HG03460 (cell line): ENCODE results near the gene AATK.

Experiments used
- ATAC-seq: cut with Tn5 transposase; IDR thresholded peaks from one replicate; pipeline ENCODE4 v1.9.1; 2021; ENCODE audit not compliant: unreplicated experiment

Gene AATK

DNA sequence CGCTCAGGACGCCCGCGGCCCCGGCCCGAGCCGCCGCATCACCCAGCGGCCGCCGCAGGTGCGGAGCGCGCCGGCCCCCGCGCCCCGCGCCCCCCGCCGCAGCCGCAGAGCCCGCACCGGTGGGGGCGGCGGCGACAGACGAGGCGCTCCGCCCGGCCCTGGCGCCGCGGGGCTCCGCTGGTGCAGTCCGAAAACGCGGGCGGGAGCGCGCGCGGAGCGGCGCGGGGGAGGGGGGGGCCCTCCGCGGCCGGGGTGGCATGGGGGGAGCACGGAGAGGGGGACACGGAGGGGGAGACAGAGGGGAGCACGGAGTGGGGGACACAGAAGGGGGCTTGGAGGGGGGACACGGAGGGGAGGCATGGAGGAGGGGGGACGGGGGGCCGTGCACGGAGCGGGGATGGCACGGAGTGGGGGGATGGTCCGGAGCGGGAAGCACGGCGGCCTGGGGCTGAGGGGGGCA lies at the start of gene AATK:
TSS of gene AATK (minus strand) at position 189 of the 460 bp plus-strand sequence. CDS start 229 bp downstream, outside the sequence.
- ATAC-seq = no peak

DNA sequence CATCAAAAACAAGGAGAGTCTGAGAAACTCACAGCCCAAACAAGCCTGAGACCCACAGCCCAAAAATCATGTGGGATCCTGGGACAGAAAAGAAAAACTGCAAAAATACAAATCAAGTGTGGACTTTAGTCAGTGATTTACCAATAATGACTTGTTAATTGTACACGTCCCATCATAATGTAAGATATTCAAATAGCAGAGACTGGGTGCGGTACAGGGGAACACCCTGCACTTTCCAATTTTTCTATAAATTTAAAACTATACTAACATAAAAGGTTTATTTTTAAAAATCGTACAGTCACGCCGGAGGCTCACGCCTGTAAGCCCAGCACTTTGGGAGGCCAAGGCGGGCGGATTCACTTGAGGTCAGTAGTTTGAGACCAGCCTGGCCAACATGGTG lies 48.0 kb upstream of the AATK start:
- no peak for ATAC-seq

DNA sequence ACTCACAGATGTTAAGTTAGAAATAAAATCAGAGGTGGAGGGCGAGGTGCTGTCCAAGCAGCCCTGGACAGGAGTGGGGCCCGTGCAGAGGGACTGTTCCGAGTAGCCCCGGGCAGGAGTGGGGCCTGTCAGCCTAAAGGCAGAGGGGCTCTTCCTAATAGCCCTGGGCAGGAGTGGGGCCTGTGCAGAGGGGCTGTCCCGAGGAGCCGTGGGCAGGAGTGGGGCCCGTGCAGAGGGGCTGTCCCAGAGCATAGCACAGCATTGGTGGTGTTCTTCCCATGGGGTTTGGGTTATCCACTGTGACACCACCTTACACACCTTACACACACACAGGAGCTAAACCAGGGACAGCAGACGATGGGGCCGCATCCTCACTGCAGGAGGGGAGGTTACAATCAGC lies 46.3 kb upstream of the AATK start:
- no peak for ATAC-seq

DNA sequence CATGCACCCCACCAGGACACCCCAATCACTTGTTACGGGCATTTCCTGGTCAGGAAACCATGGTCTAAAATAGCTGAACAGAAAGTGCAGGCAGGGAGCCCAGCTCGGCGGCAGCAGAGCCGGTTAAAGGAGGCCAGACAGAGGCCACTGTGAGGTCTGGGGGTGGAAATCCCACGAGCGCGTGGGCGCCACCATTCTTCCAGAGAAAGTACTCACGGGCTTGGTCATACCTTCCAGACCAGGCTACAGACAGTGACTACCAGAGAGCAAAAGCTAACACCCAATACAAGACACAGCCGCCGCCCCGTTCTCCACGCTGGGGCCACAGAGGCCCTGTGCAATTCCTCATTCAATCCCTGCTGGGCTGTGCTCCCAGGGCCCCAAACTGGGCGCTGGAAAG lies 44.8 kb upstream of the AATK start:
- ATAC-seq = no peak

GRCh38 chr17:81210466-81210865 lies 44.4 kb upstream of the AATK start:
- ATAC-seq = no peak

DNA sequence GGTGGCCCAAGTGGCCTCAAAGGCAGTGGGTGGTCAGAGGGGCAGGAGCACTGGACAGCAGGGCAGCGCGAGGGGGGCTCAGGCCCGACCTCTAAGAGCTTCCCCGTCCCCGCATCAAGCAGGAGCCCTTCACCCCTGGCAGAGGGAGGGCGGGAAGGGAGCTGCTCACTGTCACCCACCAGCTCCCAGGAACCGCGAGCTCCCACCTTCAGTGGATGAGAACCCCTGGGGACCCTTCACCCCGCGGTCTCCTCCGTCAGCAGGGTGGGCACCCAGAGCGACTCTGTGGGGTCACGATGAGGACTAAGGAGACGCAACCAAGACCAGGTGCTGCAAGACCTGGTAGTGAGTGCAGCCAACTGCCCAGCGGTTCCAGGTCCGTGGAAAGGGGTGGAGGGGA lies 43.1 kb upstream of the AATK start:
- ATAC-seq = no peak

- ATAC-seq = no peak
Observed at GRCh38 chr17:81208651-81209050, 42.6 kb upstream of the AATK start.

GRCh38 chr17:81207610-81208581 lies 41.9 kb upstream of the AATK start:
- ATAC-seq = no peak

DNA sequence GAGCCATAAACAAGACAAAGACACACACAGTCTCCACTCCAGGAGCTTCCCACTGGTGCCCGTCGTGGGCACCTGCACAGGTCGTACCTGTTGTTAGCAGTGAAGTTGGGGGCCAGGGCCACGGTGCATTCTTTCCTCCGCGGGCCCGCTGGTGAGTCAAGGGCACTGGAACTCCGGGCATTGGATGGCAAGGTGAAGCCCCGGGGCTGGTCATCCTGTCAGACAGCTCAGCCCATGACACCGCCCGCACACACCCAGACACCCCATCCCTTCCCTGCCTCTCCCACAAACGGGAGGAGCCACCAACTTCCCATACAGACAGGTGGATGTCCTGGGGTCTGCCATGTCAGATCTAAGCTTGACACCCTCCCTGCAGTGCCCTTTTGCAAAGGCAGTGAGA lies 40.6 kb upstream of the AATK start:
- ATAC-seq = no peak

- no peak for ATAC-seq
Observed at GRCh38 chr17:81206166-81206565, 40.1 kb upstream of the AATK start.

DNA sequence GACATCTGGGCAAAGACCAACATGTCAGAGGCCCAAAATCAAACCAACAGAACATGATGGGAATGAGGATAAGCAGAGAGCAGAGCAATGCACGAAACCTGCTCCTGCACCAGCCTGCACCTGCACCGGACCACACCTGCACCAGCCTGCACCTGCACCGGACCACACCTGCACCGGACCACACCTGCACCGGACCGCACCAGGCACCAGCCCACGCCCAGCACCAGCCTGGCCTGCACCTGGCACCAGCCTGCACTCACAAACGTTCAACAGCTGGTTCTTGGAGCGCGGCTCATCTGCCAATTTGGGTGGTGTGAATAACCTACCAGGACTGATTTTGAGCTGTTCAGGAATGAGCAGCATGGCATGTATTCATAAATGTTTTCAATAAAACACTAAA lies 38.6 kb upstream of the AATK start:
- ATAC-seq = no peak

GRCh38 chr17:81203136-81203535 lies 37.1 kb upstream of the AATK start:
- ATAC-seq = no peak

DNA sequence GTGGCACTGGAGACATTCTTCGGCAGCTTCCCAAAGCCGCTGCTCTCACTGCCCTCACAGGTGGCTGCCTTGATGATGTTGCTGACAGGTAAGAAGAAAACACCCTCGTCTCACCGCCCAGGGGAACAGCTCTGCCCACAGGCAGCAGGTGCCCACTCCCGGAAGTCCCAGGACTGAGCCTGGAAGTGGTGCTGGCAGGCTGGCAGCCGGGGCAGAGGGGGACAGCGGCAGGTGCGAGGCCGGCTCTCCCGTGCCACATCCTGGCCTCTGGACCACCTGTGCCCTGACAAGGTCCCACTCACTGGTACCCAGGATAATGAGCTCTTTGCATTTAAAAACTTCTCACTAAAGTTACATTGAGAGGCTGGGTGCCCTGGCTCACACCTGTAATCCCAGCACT lies 36.3 kb upstream of the AATK start:
- no peak for ATAC-seq

- ATAC-seq = no peak
Observed at GRCh38 chr17:81200695-81201580, 34.9 kb upstream of the AATK start.

DNA sequence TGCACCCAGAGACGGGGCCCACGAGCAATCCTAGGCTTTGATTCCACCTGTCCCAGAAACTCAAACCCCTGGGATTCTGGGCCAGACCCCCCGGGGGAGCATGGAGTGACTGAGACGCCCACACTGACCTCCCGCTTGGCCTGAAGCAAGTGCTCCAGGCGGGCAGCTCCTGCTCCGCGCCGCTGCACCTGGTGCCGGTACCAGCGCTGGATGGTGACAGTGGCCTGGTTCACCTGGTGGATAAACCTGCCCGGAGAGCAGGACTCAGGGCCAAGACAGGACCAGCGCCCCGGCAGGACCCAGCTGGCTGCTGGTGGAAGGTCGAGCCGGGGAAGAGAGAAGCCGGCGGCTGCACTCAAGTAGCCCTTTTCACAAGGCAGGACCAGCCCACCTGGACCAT lies 34.2 kb upstream of the AATK start:
- no peak for ATAC-seq

DNA sequence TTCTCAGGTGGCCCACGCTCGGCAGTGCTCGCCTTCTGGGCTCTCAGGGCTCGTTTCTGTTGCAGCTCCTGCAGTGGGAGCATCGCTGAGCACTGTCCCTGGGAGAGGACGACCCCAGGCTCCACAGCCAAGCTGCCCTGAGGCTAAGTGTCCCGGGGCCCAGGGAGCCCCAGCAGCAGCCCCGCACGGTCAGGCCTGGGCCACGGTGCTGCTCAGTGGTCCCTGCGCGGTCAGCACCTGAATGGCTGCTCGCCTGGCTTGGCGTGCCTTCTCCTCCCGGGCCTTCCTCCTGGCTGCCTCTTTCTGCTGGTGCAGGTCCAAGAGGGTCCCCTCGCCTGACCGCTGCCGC lies 33.4 kb upstream of the AATK start:
- no peak for ATAC-seq

GRCh38 chr17:81198826-81199481 lies 32.9 kb upstream of the AATK start:
- ATAC-seq = no peak

DNA sequence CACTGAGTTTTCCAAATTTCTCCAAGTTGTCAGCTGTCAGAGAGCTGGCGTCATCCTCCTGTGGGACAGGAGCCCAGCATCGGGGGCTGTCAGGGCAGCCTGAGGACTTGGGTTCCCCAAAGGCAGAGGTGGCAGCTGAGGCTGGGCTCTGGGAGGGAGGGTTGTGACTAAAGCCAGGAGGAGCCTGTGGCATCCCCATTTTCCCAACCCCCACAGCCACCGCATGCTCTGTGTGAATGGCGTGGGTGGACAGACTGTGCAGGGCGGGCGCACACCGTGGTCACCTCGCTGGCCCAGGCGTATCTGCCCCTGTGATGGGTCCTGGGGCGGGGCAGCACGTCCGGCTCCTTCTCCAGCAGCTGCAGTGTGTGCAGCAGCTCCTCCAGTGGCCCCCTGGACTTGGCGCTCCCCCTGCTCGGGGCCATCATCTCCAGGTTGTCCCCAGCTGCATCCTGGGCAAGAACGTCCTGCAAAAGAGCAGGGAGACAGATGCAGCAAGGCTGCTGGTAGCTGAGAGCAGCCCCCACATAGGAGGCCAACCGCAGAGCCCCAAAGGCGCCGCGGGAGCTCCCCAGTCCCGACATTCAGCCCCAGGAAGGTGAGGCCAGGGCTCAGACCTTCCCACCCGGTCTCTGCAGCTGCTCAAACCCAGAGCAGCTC lies 31.9 kb upstream of the AATK start:
- no peak for ATAC-seq

DNA sequence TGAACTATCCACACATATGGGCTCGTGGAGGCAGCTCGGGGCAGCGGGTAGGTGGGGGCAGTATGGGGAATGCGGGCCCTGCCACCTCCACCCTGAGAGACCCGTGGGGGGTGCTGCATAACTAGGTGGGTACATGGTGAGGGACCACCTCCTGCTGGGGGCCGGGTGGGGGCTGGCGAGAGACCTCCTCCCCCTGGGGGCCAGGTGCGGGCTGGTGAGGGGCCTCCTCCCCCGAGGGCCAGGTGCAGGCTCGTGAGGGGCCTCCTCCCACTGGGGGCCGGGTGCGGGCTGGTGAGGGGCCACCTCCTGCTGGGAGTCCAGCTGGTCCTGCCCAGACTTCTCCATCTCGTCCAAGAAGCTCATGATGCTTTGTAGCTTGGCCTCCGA lies 31.4 kb upstream of the AATK start:
- ATAC-seq = no peak

- no peak for ATAC-seq
Observed at GRCh38 chr17:81196505-81197408, 30.7 kb upstream of the AATK start.
